ENCODE measurements around the gene POLRMT.

DNA sequence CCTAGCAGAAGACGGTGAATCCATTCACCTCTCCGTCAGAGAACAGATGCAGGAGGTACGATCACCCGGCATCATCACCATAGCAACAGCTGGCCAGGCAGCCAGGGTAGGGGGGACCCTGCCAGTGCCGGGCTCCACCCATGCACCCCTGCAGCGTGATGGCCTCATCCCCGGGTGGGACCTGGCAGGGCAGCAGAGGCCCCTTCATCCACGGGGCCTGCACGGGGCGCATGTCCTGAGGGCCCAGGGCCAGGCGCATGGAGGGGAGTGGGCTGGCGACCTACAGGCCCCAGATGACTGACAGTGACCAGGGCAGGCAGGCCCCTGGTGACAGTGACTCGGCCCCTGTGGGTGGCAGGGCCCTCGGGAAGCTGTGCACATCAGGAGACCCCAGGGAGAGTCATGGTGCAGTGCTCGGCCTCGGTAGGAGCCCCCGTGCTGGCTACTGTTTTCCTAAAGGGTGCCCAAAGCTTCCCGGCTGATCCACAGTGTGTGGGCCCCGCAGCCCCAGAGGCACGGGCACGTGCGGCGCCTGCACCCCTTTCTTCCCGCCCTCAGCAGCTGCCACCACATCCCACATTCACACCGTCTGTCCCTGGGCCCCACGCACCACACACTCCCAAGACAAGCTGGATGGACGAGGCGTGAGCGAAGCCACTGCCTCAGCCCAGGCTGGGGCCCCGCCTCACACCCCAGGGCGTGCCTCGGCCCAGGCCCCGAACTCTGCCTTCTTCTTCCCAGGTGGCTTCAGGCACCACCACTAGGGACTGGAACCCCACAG is 24.9 kb upstream of the POLRMT start:
- TF ChIP-seq, protein P1, sequence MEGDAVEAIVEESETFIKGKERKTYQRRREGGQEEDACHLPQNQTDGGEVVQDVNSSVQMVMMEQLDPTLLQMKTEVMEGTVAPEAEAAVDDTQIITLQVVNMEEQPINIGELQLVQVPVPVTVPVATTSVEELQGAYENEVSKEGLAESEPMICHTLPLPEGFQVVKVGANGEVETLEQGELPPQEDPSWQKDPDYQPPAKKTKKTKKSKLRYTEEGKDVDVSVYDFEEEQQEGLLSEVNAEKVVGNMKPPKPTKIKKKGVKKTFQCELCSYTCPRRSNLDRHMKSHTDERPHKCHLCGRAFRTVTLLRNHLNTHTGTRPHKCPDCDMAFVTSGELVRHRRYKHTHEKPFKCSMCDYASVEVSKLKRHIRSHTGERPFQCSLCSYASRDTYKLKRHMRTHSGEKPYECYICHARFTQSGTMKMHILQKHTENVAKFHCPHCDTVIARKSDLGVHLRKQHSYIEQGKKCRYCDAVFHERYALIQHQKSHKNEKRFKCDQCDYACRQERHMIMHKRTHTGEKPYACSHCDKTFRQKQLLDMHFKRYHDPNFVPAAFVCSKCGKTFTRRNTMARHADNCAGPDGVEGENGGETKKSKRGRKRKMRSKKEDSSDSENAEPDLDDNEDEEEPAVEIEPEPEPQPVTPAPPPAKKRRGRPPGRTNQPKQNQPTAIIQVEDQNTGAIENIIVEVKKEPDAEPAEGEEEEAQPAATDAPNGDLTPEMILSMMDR (IDR thresholded peaks at IDR 0.05): no peak
- no peak for TF ChIP-seq POLR2AphosphoS5 (IDR thresholded peaks at IDR 0.05)
- no peak for TF ChIP-seq EP300 (IDR thresholded peaks at IDR 0.05)
- TF ChIP-seq POLR2A (IDR thresholded peaks at IDR 0.05): no peak
